ENCODE measurements around the gene LCNL1. TPM values are rescaled to one million over a fixed set of nuclear protein-coding genes. Genes with fewer than 3 reads are reported as not detected.

Gene LCNL1
- total and polyA plus RNA-seq, 2 donors (not counting 1 experiment from before 2014, with no cell fraction given): not detected

GRCh38 chr9:136991993-136992818 is 9.4 kb downstream of the LCNL1 start, which contains the start of gene PAXX:
PAXX (plus strand) TSS chr9:136992422; CDS start chr9:136992444, 22 bp downstream.
- CTCF ChIA-PET: interaction anchor here (0.5 to 2.4 kb wide), 11 partner anchors 9 to 611 kb away, joined by 3 to 20 read pairs (median 5); partner anchors contain the start of genes ABCA2, AJM1, FBXW5 and FUT7
- TF ChIP-seq CTCF (IDR thresholded peaks at IDR 0.05) (no peak), EZH2 (IDR thresholded peaks at IDR 0.05; ENCODE audit: borderline replicate concordance, insufficient read depth, low read depth, low read length, poor library complexity, severe bottlenecking) (no peak)
- DNase-seq (peak; percentile 92), ATAC-seq (ENCODE audit: low read depth) (peak; percentile 91)
- H3K9me3 ChIP-seq (ENCODE audit: control extremely low read depth in 1 of 3, control insufficient read depth in 2 of 3, insufficient read depth in 1 of 3, low read length in 2 of 3): peaks cover 0 to 10% (median 0%) of the 10 kb centered on the region in 3 donors
- Mint-ChIP-seq H3K9me3 (ENCODE audit: insufficient read depth) (no peaks in the 10 kb centered on the region), H3K4me3 (peak within 1 kb of the TSS; percentile 91), H3K27ac (peak within 1 kb of the TSS; percentile 91), H3K27me3 (peaks cover 6% of the 10 kb centered on the region), H3K4me1 (peaks cover 26% of the 10 kb centered on the region)
- peak within 1 kb of the TSS; percentile 76 to 97 for H3K27ac ChIP-seq (ENCODE audit: low read length in 2 of 2)
- POLR2A ChIA-PET: interaction anchor here (0.6 to 1.7 kb wide), 13 partner anchors 9 to 251 kb away, joined by 3 to 19 read pairs (median 4); partner anchors contain the start of genes ABCA2, AJM1, FUT7 and TUBB4B
- H3K36me3 ChIP-seq (replicated peaks in 1 of 2; ENCODE audit: control extremely low read depth in 1 of 2, control insufficient read depth in 1 of 2, extremely low read depth in 1 of 2, insufficient read depth in 2 of 2, low read length in 1 of 2): peaks cover 0 to 6% of the 10 kb centered on the region in 2 experiments
- intact Hi-C loops (cut with micrococcal nuclease): loop anchor here (1.0 to 5.0 kb wide), 7 partner anchors 8 to 510 kb away; partner anchors contain the start of genes ABCA2, FBXW5, PHPT1 and SEC16A
- peak within 1 kb of the TSS; percentile 99 for H3K4me2 ChIP-seq (replicated peaks; ENCODE audit: low read depth, low read length, poor library complexity, severe bottlenecking)
- H3K79me2 ChIP-seq (ENCODE audit: control insufficient read depth, insufficient read depth, low read length): peaks cover 10% of the 10 kb centered on the region
- H3K4me3 ChIP-seq (ENCODE audit: control extremely low read depth in 1 of 5, extremely low read depth in 1 of 5, insufficient read depth in 1 of 5, low read depth in 2 of 5, low read length in 4 of 5): peak within 1 kb of the TSS; percentile 32 to 71 (median 66)
- H2AFZ ChIP-seq (ENCODE audit: insufficient read depth, low read depth, low read length, poor library complexity, severe bottlenecking): peak within 1 kb of the TSS; percentile 85
- peaks cover 27 to 38% of the 10 kb centered on the region in 2 donors for H3K4me1 ChIP-seq (ENCODE audit: control insufficient read depth in 2 of 2, insufficient read depth in 2 of 2, low read length in 2 of 2)
- H3K9ac ChIP-seq (ENCODE audit: low read length): peak within 1 kb of the TSS; percentile 82
- WGBS (ENCODE audit: insufficient coverage): under 1% methylated on average over 86 of the region's 92 CpGs
- peaks cover 17% of the 10 kb centered on the region for H4K20me1 ChIP-seq (ENCODE audit: control insufficient read depth, insufficient read depth, low read length, poor library complexity, severe bottlenecking)
- H3K27me3 ChIP-seq (replicated peaks in 1 of 4; ENCODE audit: control extremely low read depth in 1 of 4, control insufficient read depth in 3 of 4, insufficient read depth in 4 of 4, low read length in 3 of 4): peaks cover 0 to 3% (median 0%) of the 10 kb centered on the region in 4 experiments
